Stomach (tissue), 9 donors: ENCODE results near the gene ULK1. TPM values are rescaled to one million over a fixed set of nuclear protein-coding genes. Genes with fewer than 3 reads are reported as not detected.

ENCODE experiments used
- DNase-seq, 2 donors: peaks; one replicate each; pipeline versions ENCODE4 v3.0.0 to v3.0.0-alpha.2; 2013 to 2019
- H3K27ac ChIP-seq, 5 donors: fragments of 200-600 bp in 4 of 5; sonication (generic) in 4 of 5; one replicate each; pipeline ENCODE4 v1.5.1; 2013 to 2019; ENCODE audit warnings: mild to moderate bottlenecking in 1 of 5, moderate library complexity in 1 of 5
- H3K27me3 ChIP-seq, 3 donors: fragments of 200-600 bp; sonication (generic); one replicate each; pipeline ENCODE4 v1.5.1; 2017 to 2019; ENCODE audit warnings: mixed run types in 1 of 3
- H3K36me3 ChIP-seq, 4 donors: fragments of 200-600 bp; sonication (generic); 1 replicate in 3 of 4; 2 replicates in 1 of 4; pipeline ENCODE4 v1.5.1; 2016 to 2019
- H3K4me1 ChIP-seq, 4 donors: fragments of 200-600 bp; sonication (generic); one replicate each; pipeline ENCODE4 v1.5.1; 2016 to 2019
- H3K4me3 ChIP-seq, 4 donors: fragments of 200-600 bp; sonication (generic) in 3 of 4; one replicate each; pipeline ENCODE4 v1.5.1; 2016 to 2019; ENCODE audit warnings: mild to moderate bottlenecking in 1 of 4
- H3K9me3 ChIP-seq, 4 donors: fragments of 200-600 bp; sonication (generic); one replicate each; pipeline ENCODE4 v1.5.1; 2016 to 2019
- CTCF ChIP-seq, 7 experiments: fragments of 450-650 bp in 4 of 7; fragments of 200-600 bp in 3 of 7; sonication (generic) in 3 of 7; IDR thresholded peaks; one replicate each; pipeline ENCODE4 v1.5.1; 2016 to 2019; ENCODE audit warnings: antibody characterized with exemption in 7 of 7, control low read depth in 2 of 7, mild to moderate bottlenecking in 1 of 7
- EP300 ChIP-seq: sonication (generic); formaldehyde crosslinking; IDR thresholded peaks from one replicate; pipeline ENCODE4 v1.6.1; 2017; ENCODE audit warnings: antibody characterized with exemption
- POLR2A ChIP-seq, 4 donors: fragments of 450-650 bp; IDR thresholded peaks; one replicate each; pipeline ENCODE4 v1.6.1; 2016; ENCODE audit warnings: antibody characterized with exemption in 4 of 4, control low read depth in 2 of 4, mild to moderate bottlenecking in 1 of 4, moderate library complexity in 1 of 4
- POLR2AphosphoS5 ChIP-seq, 3 donors: sonication (generic); formaldehyde crosslinking; IDR thresholded peaks; one replicate each; pipeline ENCODE4 v1.6.1; 2016; ENCODE audit warnings: antibody characterized with exemption in 3 of 3
- WGBS, 5 donors: extraction: QIAGEN DNeasy Blood & Tissue Kit in 3 of 5; methylation state at CpG; one replicate each; pipeline versions ENCODE4 v1.1.5 to v1.1.7; 2013 to 2018; 5-methylcytosine and 5-hydroxymethylcytosine counted together
- intact Hi-C: fragments of 100-400 bp; cut with DNase I; formaldehyde crosslinking; loops from one replicate; pipeline ENCODE4 v1.15.1; 2023; ENCODE audit warnings: low total_unique reads
- polyA plus RNA-seq, 3 donors: library from polyadenylated mRNA; stranded (reverse); fragments of 200-250 nt; gene quantifications; one replicate each; pipeline ENCODE4 v1.2.3, GENCODE V29; 2013
- total RNA-seq, 5 donors: library from RNA; depleted of rRNA; stranded (reverse); fragments of >200 nt; gene quantifications; one replicate each; pipeline versions ENCODE4 v1.1.0 to v1.2.3, GENCODE V29; 2014 to 2016
- donor health status: healthy with polysubstance abuse.
- donor health status: Bipolar disorder and iron deficiency.
- donor health status: healthy.

The ULK1 gene
- total and polyA plus RNA-seq, 8 donors = 10.2 to 45.1 (median 18.3) TPM

- no peaks in the 10 kb centered on the region for H3K36me3 ChIP-seq
- H3K27me3 ChIP-seq = peaks cover 0 to 68% (median 24%) of the 10 kb centered on the region in 3 donors
- no peak overlapping the region for H3K27ac ChIP-seq
- TF ChIP-seq CTCF (IDR thresholded peaks at IDR 0.05) (no peak), EP300 (no peak), POLR2A (IDR thresholded peaks at IDR 0.05) (no peak), POLR2AphosphoS5 (IDR thresholded peaks at IDR 0.05) (no peak)
- peak in 1 of 2 donors; percentile 4 for DNase-seq
- peaks cover 0 to 14% (median 2%) of the 10 kb centered on the region in 4 donors for H3K4me1 ChIP-seq
- intact Hi-C loops = no loop called here
- 52 to 63% (median 58%) methylated on average over 16 to 24 of the region's 24 CpGs for WGBS, 5 donors
- no peak overlapping the region for H3K4me3 ChIP-seq
- no peaks in the 10 kb centered on the region for H3K9me3 ChIP-seq
Measured at GRCh38 chr12:131852551-131853299, 41.7 kb upstream of the ULK1 start.

- Histone ChIP-seq H3K4me1 (peaks cover 0 to 14% (median 2%) of the 10 kb centered on the region in 4 donors), H3K9me3 (no peaks in the 10 kb centered on the region), H3K36me3 (no peaks in the 10 kb centered on the region), H3K27ac (no peak overlapping the region), H3K27me3 (peaks cover 0 to 71% (median 24%) of the 10 kb centered on the region in 3 donors), H3K4me3 (no peak overlapping the region)
- intact Hi-C loops = no loop called here
- 79 to 83% (median 81%) methylated on average over 32 to 35 of the region's 35 CpGs for WGBS, 5 donors
- DNase-seq = peak in 1 of 2 donors; percentile 2
- no peak for TF ChIP-seq CTCF (IDR thresholded peaks at IDR 0.05)
- no peak for TF ChIP-seq EP300
- TF ChIP-seq POLR2AphosphoS5 (IDR thresholded peaks at IDR 0.05) = no peak
- TF ChIP-seq POLR2A (IDR thresholded peaks at IDR 0.05) = no peak
Measured at GRCh38 chr12:131853832-131854797, 40.3 kb upstream of the ULK1 start.

GRCh38 chr12:131854861-131855476 lies 39.5 kb upstream of the ULK1 start:
- 79 to 90% (median 82%) methylated on average over 13 to 16 of the region's 16 CpGs for WGBS, 5 donors
- no peak for TF ChIP-seq POLR2A (IDR thresholded peaks at IDR 0.05)
- TF ChIP-seq POLR2AphosphoS5 (IDR thresholded peaks at IDR 0.05) = no peak
- TF ChIP-seq EP300 = no peak
- TF ChIP-seq CTCF (IDR thresholded peaks at IDR 0.05) = no peak
- DNase-seq = no peak
- Histone ChIP-seq H3K4me1 (peaks cover 0 to 14% (median 2%) of the 10 kb centered on the region in 4 donors), H3K27ac (no peak overlapping the region), H3K4me3 (no peak overlapping the region), H3K36me3 (no peaks in the 10 kb centered on the region), H3K9me3 (no peaks in the 10 kb centered on the region), H3K27me3 (peaks cover 0 to 78% (median 24%) of the 10 kb centered on the region in 3 donors)
- intact Hi-C loops = no loop called here
